Pancreas (tissue), 10 donors: Measurements from ENCODE around the gene LMO2. TPM values are rescaled to one million over a fixed set of nuclear protein-coding genes. Genes with fewer than 3 reads are reported as not detected.
A peak's percentile ranks its signal among the peaks of the same experiment; 100 is the strongest.

Experiments
- ATAC-seq, 4 donors: fragments of 200-7000 bp; cut with Tn5 transposase; one replicate each; pipeline versions ENCODE4 v1.8.0 to v1.9.1; 2020; ENCODE audit warnings: mild to moderate bottlenecking in 4 of 4, moderate library complexity in 4 of 4
- DNase-seq, 6 donors: peaks; one replicate each; pipeline ENCODE4 v3.0.0-alpha.2; 2020
- FAIRE-seq: peaks from 2 replicates; lab custom pipeline; 2012; peaks lifted over from hg19 to GRCh38; lab: Jason Lieb, UNC
- H3K27ac ChIP-seq, 4 donors: fragments of 200-600 bp; sonication (generic); 1 replicate in 3 of 4; 2 replicates in 1 of 4; pipeline versions ENCODE4 v1.5.0 to v1.8.0; 2020
- H3K27me3 ChIP-seq, 4 donors: fragments of 200-600 bp; one replicate each; pipeline ENCODE4 v1.8.0; 2021
- H3K36me3 ChIP-seq, 3 donors: fragments of 200-600 bp; sonication (generic) in 1 of 3; one replicate each; pipeline versions ENCODE4 v1.5.0 to v1.8.0; 2020 to 2021
- H3K4me1 ChIP-seq, 3 donors: fragments of 200-600 bp; one replicate each; pipeline ENCODE4 v1.8.0; 2021
- H3K4me3 ChIP-seq, 4 donors: fragments of 200-600 bp; sonication (generic) in 2 of 4; one replicate each; pipeline versions ENCODE4 v1.5.0 to v1.8.0; 2020 to 2021
- H3K9me3 ChIP-seq, 4 donors: fragments of 200-600 bp; one replicate each; pipeline ENCODE4 v1.8.0; 2021
- WGBS, 2 donors: extraction: QIAGEN DNeasy Blood & Tissue Kit; methylation state at CpG; one replicate each; pipeline ENCODE4 v1.1.7; 2013; 5-methylcytosine and 5-hydroxymethylcytosine counted together
- intact Hi-C, 3 donors: fragments of 100-400 bp; cut with DNase I; formaldehyde crosslinking; loops; one replicate each; pipeline versions ENCODE4 v1.11.1 to v1.14.2; 2022
- polyA plus RNA-seq, 2 donors: library from polyadenylated mRNA; stranded (reverse); fragments of 200-250 nt; gene quantifications; one replicate each; pipeline ENCODE4 v1.2.3, GENCODE V29; 2013
- total RNA-seq, 6 donors: library from RNA; stranded (reverse); fragmentation: NEBNext Ultra II Directional in 4 of 6; extraction: Animal tissue kit (Norgen Biotek cat#: 25700) in 4 of 6; gene quantifications; one replicate each; pipeline versions ENCODE4 v1.2.1 to v1.2.4, GENCODE V29; 2021 to 2023
- TF ChIP-seq, protein P1 (sequence below), 4 donors: fragments of 200-600 bp; sonication (generic) in 3 of 4; IDR thresholded peaks; one replicate each; pipeline versions ENCODE4 v1.5.0 to v1.8.0; 2021; ENCODE audit warnings: antibody characterized with exemption in 4 of 4
- donor health status: healthy with polysubstance abuse.
- donor health status: DM: no; HTN: no; CAD: no; lungs with moderate emphysema.
- donor health status: DM: no; HTN: no; CAD: no.
- donor health status: control.
- donor health status: control.
- donor health status: Bipolar disorder and iron deficiency.
- donor health status: DM: yes; HTN: yes; CAD: no.
- donor health status: DM: no; HTN: no; CAD: no.
- donor health status: DM: no; HTN: no; CAD: no.
- donor health status: DM: yes; HTN: yes; CAD: no.

LMO2 gene
- total and polyA plus RNA-seq, 8 donors: 2.4 to 24.3 (median 7.8) TPM

DNA sequence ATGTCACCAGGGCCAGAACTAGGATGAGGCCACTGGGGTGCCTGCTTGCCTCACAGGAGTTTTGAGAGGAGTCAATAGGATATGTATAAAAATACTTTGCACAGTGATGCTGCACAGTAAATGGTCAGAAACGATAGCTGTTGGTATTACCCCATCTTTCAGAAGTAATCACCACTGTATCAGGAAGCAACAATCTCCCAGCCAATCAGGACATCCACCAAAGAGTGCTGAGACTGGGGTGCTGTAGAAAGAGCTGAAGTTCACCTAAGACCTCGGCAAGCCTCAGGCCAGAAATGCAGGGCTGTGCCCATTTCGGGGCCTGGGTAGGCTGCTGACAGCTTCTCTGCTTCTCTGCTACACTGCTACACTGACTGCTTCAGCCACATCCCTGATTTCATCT is 17.4 kb downstream of the LMO2 start:
- 71 to 87% methylated on average over 3 of the region's 3 CpGs for WGBS, 2 donors
- Histone ChIP-seq H3K4me3 (no peak overlapping the region), H3K4me1 (no peaks in the 10 kb centered on the region), H3K27ac (no peak overlapping the region), H3K9me3 (no peaks in the 10 kb centered on the region), H3K27me3 (peaks cover 0 to 4% (median 0%) of the 10 kb centered on the region in 4 donors), H3K36me3 (no peaks in the 10 kb centered on the region)
- FAIRE-seq (no peak), ATAC-seq (no peak), DNase-seq (no peak)
- intact Hi-C loops: no loop called here
- TF ChIP-seq, protein P1, sequence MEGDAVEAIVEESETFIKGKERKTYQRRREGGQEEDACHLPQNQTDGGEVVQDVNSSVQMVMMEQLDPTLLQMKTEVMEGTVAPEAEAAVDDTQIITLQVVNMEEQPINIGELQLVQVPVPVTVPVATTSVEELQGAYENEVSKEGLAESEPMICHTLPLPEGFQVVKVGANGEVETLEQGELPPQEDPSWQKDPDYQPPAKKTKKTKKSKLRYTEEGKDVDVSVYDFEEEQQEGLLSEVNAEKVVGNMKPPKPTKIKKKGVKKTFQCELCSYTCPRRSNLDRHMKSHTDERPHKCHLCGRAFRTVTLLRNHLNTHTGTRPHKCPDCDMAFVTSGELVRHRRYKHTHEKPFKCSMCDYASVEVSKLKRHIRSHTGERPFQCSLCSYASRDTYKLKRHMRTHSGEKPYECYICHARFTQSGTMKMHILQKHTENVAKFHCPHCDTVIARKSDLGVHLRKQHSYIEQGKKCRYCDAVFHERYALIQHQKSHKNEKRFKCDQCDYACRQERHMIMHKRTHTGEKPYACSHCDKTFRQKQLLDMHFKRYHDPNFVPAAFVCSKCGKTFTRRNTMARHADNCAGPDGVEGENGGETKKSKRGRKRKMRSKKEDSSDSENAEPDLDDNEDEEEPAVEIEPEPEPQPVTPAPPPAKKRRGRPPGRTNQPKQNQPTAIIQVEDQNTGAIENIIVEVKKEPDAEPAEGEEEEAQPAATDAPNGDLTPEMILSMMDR (IDR thresholded peaks at IDR 0.05): no peak

DNA sequence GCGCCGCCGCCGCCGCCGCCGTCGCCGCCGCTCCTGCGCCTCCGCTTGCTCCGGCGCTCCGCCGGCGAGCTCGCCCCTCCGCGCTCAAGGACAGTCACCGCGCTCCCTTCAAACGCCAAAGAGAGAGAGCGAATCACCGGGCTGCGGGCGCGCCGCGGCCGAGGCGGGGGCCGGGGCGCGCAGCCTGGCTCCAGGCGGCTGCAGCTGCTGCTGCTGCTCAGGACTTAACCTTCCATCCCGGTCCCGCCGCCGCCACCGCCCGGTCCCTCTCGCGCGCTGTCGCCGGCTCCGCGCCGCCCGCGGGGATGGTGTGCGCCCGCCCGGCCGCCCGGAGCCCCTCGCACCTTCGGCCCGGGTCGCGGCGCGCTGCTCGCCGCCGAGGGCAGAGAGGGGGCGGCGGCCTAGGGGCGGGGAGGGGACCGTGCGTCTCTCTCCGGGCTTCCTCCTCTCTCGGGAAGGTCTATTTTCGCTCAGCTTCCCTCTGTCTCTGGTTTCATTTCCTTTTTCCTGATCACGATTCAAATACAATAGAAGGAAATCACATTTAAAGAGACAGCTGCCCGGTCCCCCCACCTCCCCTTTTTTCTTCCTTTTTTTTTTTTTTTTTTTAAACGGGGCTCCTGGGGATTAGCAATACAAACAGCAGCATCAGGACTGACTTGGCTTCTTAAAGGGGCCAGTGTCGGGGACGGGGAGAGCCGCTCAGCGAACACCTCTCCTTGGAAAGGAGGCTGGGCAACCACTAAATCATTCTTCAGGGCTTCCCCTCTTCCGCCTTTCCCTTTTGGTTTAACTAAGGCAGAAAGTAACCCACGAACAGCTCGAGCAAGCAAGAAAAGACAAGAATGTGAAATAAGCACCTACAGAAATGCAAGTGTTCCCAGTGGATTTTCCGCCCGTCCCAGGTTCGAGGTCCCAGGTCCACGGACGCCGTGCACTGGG is 22.1 kb downstream of the LMO2 start:
- Histone ChIP-seq H3K4me1 (no peaks in the 10 kb centered on the region), H3K27ac (peak overlapping the region in 3 of 4 donors; percentile 33 to 47 (median 44)), H3K9me3 (no peaks in the 10 kb centered on the region), H3K4me3 (peak overlapping the region; percentile 39 to 58 (median 50)), H3K27me3 (no peaks in the 10 kb centered on the region), H3K36me3 (no peaks in the 10 kb centered on the region)
- intact Hi-C loops: no loop called here
- DNase-seq (peak in 4 of 6 donors; percentile 28 to 72 (median 40)), FAIRE-seq (no peak), ATAC-seq (peak; percentile 62 to 84 (median 78))
- WGBS, 2 donors: 1% methylated on average over 53 to 91 of the region's 91 CpGs
- TF ChIP-seq, protein P1 (IDR thresholded peaks at IDR 0.05): no peak

DNA sequence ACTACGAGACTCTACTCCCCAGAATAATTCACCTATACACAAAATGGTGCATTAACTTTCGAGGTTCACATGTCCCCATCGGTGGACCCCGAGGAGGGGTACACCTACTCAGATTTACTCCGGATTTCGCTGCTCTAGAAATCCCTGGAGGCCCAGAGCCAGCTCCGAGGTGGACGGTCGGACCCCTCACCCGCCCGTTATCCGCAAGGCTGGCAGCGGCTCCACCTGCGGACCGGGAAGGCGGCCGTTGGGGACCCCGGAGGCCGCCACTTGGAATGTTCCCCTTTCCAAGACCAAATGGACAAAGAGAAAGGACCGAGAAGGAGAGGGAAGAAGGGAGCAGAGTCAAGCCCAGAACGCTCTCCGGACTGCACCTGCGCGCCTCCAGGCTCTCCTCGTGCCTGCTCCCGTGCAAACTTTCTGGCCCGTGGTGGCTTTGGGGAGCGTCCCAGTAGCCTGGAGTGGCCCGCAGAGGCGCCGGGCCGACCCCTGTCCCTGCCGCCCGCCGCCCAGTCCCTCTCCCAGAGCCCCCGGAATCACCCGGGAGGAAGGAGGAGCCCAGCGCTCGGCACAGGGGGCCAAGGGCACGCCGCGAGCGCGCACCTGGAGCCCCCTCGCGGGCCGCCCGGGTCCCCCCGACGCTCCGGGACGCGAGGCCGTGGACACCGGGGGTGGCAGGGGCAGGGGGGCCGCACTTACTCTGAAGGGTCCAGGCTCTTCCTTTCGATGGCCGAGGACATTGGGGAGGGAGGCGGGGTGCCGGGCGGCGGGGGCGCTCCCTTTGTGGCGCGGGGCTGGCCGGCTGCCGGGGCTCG is 23.0 kb downstream of the LMO2 start:
- peak in 3 of 4 donors; percentile 25 to 55 (median 51) for ATAC-seq
- no peaks in the 10 kb centered on the region for H3K9me3 ChIP-seq
- intact Hi-C loops: no loop called here
- H3K4me1 ChIP-seq: no peaks in the 10 kb centered on the region
- no peaks in the 10 kb centered on the region for H3K27me3 ChIP-seq
- TF ChIP-seq, protein P1 (IDR thresholded peaks at IDR 0.05): no peak
- H3K4me3 ChIP-seq: peak overlapping the region; percentile 28 to 58 (median 48)
- peak overlapping the region in 2 of 4 donors; percentile 21 to 47 for H3K27ac ChIP-seq
- no peak for FAIRE-seq
- H3K36me3 ChIP-seq: no peaks in the 10 kb centered on the region
- peak in 1 of 6 donors; percentile 62 for DNase-seq
- 5% methylated on average over 46 to 68 of the region's 68 CpGs for WGBS, 2 donors

DNA sequence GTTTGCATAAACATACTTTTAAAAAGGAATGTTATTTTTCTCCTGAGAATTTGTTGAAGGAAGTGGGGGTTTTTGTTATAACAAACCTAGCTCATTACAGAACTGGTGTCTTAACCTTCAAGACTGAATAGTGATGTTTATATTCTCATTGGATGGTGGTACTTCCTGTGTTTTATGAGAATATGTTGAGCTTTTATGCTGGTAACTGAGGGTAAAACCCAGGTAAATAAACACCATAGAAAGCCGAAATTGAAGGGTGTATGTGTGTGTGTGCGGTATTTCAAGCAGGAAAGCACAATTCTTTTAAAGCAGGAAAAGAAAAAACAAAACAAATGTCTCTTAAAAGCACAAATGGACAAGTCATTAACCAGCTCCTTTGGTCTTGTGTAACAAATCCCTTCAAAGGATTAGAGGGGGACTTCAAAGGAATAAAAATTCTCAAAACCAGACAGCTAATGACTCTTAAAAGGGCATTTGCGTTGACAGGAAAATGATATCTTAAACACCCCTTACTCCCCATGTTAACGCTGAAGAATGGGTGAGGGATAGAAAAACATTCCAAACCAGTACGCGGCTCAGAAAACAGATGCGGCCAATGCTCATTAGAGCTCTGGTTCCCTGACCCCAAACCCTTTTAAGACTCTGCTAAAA is 23.8 kb downstream of the LMO2 start:
- Histone ChIP-seq H3K36me3 (no peaks in the 10 kb centered on the region), H3K4me1 (no peaks in the 10 kb centered on the region), H3K4me3 (peak overlapping the region in 3 of 4 donors; percentile 39 to 58 (median 56)), H3K9me3 (no peaks in the 10 kb centered on the region), H3K27me3 (no peaks in the 10 kb centered on the region), H3K27ac (peak overlapping the region in 1 of 4 donors; percentile 35)
- TF ChIP-seq, protein P1 (IDR thresholded peaks at IDR 0.05): no peak
- intact Hi-C loops: no loop called here
- 46 to 50% methylated on average over 7 of the region's 7 CpGs for WGBS, 2 donors
- DNase-seq (no peak), FAIRE-seq (no peak), ATAC-seq (no peak)
